Measurements from ENCODE around the gene RMND5A.
A peak's percentile ranks its signal among the peaks of the same experiment; 100 is the strongest.

RMND5A gene

DNA sequence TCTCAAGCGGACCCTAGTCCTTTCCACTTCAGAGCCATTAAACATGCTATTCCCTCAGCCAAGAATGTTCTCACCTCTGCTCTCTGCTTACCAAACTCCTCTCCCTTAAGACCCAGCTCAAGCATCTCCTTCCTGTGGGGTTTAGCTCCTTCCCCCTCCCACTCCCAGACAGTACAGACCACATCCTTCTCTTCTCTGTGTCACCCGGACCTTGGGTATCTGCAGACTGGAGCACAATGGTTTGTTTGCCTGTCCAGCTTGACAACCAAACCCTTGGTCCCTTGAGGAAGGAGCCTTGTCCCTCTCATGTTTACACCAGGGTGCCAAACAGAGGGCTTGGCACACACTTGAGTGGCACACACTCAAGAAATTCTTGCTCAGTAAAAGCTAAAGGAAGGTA lies 74.8 kb downstream of the RMND5A start:
- FAIRE-seq: no peak

DNA sequence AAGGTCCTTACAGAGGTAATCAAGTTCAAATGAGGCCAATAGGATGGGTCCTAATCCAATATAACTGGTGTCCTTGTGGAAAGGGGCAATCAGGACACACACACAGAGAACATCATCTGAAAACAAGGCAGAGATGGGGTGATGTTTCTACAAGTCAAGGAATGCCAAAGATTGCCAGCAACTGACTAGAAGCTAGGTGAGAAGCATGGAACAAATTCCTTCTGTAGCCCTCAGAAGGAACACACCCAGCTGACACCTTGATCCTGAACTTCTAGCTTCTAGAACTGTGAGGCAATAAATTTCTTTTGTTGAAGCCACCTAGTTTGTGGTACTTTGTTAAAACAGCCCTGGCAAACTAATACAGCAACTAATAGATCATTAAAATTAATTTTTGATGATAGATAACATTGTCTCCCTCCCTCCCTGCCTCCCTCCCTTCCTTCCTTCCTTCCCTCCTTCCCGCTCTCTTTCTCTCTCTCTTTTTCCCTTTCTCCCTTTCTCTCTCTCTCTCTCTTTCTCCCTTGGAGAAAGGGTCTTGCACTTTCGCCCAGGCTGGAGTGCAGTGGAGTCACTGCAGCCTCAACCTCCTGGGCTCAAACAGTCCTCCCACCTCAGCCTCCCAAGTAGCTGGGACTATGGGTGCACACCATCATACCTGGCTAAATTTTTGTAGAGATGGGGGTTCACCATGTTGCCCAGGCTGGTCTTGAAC lies 80.9 kb downstream of the RMND5A start:
- FAIRE-seq: no peak

DNA sequence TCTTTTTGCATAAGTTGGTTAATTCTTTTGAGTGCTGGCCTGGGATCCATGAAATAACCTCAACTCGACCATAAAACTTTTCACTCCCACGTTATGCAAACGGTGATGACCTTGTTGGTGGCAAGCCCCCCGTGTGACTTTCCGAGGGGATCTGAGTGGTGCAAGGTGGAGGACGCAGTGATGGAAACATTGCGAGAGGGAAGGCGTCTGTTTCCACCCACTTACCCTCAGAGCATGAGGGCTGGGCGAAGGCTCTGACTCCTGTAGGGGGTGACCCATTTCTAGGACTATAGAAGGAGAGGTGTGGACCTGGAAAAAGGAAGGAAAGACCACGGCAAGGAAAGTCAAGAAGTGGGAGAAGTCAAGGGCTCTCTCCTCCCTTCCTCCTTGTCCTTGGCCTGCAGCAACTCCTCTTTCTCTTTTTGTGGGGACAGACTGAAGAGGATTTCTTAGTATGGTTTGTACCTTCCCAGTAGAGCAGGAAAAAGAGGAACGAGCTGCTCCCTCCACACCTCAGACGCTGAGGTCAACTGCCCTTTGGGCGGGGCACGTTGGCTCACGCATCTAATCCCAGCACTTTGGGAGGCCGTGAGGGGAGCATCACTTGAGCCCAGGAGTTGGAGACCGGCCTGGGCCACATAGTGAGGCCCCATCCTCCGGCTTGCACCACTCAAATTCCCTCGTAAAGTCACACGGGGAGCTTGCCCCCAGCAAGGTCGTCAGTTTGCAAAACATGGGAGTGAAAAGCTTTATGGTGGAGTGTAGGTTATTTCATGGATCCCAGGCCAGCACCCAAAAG lies 86.2 kb downstream of the RMND5A start:
- no peak for FAIRE-seq

DNA sequence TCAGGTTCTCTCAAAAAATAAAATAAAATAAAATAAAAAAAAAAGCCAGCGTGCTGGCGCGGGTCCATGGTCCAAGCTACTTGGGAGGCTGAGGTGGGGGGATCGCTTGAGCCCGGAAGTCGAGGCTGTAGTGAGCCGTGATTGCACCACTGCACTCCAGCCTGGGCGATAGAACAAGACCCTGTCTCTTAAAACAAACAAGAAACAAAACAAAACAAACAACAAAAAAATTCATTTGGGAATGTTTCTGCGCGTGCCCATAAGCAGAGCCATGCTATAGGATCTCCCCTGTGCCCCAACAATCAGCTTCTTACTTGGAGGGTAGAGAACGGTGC lies 87.0 kb downstream of the RMND5A start:
- FAIRE-seq: no peak

DNA sequence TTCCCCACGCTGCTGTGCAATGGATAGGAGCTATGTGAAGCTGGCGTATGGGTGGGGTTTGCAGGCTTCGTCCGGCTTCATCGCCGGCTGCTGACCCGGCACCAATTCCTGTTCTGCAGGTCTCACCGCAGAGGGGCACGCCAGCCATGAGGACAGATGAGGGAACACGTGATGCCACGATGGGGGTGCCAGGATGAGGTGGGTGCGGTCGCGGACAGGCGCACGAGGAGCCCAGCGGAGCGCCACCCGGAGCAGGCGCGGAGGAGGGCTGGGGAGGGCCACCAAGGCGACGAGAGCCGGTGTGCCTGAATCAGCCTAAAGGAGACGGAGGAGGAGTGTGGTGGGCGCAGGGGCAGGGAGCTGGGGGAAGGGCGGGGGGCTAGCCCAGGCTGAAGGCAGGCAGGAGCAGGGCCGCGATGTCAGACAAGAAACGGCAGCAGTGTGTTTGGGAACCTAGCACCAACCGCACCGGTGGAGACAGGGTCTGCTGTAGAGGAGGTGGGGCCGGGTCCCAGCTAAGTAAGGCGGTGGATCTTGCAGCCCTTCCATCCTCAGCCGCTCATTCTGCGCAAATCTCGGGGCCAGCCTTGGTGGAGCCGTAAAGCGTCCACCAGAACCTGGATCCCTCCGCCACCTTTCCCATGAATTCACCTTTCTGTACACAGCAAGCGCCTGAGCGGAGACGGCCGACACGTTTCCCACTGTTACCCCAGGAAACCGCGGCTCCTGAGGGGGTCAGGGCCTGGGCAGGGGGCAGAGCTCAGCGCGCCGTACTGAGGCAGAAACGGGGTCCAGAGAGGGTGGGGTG lies 87.6 kb downstream of the RMND5A start:
- no peak for FAIRE-seq

DNA sequence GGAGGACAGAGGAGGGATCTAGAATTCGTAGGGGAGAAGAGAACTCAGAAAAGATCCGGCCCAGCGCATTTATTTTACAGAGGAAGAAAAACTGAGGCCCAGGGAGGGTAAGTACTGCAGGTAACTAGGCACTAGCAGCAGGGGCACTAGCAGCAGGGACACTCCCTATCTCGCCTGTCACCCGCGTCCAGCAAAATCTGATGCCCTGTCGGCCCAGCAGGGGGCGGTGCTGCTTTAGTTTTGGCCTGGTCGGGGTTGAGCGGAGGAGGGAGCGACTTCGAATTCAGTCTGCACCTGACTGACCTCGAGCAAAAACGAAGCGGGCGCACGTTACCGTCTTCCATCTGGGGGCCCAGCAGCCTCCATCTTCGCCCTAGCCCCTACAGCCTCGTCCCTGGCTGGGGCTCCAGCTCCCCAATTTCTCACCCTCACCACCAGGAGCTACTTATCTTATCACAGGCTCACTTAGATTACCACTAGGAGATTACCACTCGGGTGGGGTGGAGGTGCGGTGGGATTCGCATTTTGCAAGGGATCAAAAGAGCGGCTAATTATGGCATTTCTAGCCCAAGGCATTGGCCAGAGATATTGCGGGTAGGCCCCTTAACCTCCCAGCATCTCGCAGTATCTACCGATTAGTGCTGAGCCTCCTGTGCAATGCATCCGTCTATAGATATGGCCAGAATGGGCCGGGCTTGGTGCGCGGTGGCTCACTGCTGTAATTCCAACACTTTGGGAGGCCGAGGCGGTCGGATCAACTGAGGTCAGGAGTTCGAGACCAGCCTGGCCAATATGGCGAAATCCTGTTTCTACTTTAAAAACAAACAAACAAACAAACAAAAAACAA lies 88.4 kb downstream of the RMND5A start:
- peak; percentile 42 for FAIRE-seq

DNA sequence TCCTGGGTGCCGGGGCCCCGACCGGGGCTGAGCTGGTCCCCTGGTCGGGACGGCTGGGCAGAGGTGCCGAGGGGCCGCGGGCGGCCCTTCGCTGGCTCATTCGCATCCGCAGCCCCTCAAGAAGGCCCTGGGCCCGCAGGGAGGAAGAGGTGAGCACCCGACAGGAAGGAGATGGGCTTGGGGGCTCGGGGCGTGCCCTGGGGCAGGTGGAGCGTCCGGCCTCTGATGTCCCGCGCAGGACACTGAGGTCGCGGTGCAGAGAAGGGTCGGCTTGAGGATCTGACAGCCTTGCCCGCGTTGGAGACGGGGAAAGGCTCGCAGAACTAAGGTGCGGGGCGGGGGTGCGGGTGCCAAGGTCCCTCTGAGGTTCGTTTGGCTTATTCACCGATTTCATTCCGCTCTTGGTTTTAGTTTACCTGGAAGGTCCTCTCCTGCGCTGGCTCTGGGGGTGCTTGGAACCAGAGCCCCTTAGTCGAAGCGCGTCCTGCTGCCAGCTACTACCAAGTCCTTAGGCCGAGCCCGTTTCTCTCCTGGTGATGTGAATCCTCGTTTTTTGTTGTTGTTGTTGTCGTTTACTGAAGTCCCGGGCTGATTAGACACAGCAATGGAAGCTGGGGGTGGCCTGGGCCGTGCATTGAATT lies 89.5 kb downstream of the RMND5A start:
- FAIRE-seq: no peak

DNA sequence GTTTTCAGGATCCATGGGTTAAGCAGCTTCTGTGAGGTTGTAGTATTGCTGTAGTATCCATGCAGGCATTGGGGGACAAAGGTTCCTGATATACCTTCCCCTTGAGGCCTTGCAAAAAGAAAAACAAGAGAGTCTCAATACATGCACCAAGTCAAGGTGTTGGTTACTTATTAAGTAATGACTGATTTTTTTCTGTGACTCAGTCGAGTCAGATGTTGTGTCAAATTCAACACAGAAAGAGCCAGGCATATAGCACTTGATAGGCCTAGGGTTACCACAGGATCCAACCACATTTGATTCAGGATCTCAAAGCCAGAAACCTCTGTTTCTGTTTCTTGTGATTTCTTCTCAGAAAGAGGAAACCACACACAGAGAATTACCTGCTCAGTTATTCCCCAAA lies 95.5 kb downstream of the RMND5A start:
- no peak for FAIRE-seq

DNA sequence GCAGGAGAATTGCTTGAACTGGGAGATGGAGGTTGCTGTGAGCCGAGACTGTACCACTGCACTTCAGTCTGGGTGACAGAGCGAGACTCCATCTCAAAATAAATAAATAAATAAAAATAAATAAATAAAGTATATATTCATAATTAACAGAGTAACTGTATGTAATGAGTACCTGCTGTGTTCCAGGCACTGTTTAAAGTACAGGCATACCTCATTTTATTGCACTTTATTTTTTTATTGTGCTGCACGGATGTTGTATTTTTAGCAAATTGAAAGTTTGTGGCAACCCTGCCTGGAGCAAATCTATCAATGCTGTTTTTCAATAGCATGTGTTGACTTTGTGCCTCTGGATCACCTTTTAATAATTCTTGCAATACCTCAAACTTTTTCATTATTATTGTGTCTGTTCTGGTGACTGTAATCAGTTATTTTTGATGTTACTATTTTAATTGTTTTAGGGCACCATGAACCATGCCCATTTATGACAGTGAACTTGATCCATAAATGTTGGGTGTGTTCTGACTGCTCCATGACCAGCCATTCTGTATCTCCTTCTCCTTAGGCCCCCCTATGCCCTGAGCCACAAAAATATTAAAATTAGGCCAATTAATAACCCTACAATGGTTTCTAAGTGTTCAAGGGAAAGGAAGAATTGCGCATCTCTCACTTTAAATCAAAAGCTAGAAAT lies 98.2 kb downstream of the RMND5A start:
- no peak for FAIRE-seq

DNA sequence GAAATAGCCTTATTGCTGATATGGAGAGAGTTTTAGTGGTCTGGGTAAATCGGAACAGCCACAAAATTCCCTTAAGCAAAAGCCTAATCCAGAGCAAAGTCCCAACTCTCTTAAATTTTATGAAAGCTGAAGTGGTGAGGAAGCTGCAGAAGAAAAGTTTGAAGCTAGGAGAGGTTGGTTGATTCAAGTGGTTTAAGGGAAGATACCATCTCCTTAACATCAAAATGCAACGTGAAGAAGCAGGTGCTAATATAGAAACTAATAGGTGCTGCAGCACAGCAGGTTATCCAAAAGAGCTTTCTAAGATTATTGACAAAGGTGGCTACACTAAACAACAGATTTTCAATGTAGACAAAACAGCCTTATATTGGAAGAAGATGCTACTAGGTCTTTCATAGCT lies 98.9 kb downstream of the RMND5A start:
- FAIRE-seq: no peak

DNA sequence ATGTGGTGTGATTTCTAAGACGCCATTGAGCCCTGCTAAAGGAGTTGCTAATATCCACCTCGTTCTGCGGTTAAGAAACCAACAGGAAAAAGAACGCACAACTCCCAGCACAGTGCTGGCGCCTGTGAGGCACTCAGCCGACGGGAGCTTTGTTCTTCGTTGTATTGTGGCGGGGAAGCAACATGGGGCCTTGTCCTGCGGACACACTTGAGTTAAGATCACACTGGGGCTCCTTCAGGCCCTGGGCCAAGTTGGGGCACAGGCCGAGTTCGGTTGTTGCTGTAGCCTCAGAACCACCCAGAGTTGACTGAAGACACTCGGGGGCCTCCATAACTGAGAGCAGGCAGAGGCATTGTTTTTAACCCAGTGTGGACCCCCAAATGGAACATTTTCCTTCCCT lies 101.2 kb downstream of the RMND5A start:
- no peak for FAIRE-seq

DNA sequence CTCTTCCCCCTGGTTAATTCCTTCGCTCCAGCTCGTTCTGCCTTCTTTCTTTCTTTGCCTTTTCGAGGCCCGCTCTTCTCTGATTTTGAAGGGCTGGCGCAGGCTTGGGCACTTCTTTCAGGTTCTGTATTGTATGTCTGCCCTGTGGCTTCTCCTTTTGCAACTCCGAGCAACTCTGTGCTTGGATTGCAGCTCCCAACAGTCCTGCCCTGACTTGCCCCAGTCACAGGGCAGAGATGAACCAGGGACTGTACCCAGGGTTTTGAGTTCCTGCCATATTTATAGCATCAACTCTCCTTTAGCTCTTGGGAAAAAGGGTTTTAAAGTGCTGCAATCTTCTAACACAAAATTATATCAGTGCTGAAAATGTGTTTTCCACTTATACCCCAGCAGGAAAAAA lies 101.8 kb downstream of the RMND5A start:
- FAIRE-seq: no peak

DNA sequence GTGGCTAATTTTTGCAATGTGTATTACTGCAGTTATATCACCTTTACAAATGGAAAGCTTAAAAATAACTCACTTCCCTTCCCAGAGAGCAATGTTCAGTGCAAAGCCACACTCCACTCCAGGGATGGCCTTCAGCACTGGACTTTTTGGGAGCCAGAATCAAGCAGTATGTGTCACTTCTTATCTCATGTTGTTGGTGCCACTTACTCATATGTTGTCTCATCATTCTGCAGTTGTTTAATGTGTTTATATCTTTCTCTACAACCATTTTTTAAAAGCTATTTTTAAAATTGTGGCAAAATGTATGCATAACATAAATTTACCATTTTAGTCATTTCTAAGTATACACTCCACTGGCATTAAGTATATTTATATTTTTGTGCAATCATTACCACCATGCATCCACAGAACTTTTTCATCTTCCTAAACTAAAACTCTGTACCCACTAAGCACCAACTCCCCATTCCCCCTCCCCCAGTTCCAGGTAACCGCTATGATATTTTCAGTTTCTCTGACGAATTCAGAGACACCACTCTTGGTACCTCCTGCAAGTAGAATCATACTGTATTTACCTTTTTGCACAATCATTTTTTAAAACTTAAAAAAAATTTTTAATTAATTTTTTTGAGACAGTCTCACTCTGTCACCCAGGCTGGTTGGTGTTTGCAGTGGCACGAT lies 102.7 kb downstream of the RMND5A start:
- FAIRE-seq: no peak

DNA sequence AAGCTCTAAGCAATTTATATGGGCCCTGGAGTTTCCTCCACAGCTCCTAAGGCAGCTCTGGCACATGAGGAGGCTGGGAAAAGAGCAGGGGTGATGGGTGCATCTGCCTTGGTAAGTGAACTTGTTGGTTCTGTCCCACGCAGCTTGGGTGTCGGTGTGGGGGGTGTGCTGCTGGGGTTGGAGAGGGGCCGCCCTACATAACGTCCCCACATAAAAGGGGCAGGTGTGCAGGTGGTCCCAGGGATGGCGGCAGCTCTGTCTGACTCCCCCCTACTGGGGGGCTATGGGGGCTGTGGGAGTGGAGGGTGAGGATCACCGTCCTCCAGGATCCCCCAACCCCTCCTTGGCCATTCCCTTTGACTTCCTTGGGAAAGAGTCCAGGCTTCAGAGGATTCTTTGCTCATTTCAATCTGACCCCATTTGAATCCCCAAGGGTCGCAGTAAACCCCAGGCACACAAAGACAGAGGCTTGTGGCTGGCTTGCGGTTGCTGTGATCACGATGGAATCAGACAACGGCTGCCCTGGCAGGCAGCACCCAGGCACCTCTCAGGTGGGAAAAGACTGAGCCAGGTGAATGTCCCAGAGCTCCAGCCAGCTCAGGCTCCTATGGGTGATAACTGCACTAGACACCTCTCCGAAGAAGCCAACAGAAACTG lies 105.1 kb downstream of the RMND5A start:
- no peak for FAIRE-seq

DNA sequence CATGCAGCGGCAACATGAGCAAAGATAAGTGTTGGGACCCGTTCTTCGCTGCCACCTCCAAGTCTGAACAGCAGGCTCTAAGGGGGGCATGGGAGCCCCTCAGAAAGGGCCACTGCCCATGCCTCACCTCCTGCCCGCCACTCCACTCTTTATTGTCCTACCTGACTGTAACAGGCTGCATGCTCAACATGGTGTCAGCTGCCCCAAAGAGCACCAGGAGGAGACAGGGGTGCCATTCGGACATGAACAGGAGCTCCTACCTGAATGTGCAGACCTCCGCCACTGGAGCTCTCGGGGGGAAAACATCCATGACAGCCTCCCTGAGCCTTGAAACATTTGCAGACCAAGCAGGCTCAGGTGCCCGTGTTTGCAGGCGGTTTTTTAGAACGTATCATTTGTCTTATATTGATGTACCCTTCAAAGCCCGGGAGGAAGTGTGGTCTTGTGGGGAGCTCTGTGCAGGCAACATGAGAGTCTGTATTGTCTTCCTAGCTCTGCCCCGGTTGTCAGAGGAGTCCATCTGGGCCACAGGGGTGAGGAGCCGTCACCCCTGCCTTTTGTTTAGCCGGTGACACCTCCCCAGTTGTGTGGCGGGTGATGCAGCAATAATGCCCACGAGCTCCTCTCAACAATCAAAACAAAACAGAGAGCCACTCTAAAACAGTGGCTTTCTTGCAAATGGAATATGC lies 105.7 kb downstream of the RMND5A start:
- FAIRE-seq: no peak

DNA sequence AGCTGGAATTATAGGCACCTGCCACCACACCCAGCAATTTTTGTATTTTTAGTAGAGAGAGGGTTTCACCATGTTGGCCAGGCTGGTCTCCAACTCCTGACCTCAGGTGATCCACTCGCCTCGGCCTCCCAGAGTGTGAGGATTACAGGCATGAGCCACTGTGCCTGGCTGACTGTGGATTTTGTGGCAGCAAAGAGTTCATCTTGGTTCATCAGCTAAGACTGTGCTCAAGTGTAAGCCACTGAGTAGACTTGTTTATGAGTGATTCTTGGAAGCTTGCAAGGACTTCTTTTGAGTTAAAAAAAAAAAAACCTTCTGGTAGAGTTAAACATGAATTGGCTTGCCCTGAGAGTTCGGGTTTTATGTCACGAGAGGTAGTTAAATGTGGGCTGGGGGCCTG lies 106.9 kb downstream of the RMND5A start:
- FAIRE-seq: no peak

Data from G401.6 (cell line).